ENCODE data around the gene ATP2A1. TPM values are rescaled to one million over a fixed set of nuclear protein-coding genes. Genes with fewer than 3 reads are reported as not detected.

ATP2A1 gene
- polyA plus RNA-seq, 1 experiment, result 0.50 TPM

- Histone ChIP-seq H3K27ac (ENCODE audit: low read depth, low read length) (no peak overlapping the region), H3K27me3 (ENCODE audit: control insufficient read depth, insufficient read depth, low read length) (no peaks in the 10 kb centered on the region), H3K9me3 (ENCODE audit: control insufficient read depth, insufficient read depth, low read length) (peaks cover 3% of the 10 kb centered on the region; the same call in 1 of the 2 replicates), H3K4me3 (ENCODE audit: low read depth, low read length) (no peak overlapping the region; the same call in 1 of the 2 replicates)
- no peak for TF ChIP-seq CTCF (IDR thresholded peaks at IDR 0.05; ENCODE audit: low read depth, low read length)
- CTCF ChIA-PET, result interaction anchor here (1.0 to 1.3 kb wide), 2 partner anchors 20 to 101 kb away, joined by 3 to 4 read pairs; no protein-coding TSS in a partner anchor
- no peak for DNase-seq (ENCODE audit: low read depth, low spot score)
- POLR2A ChIA-PET, result no interaction called here
These were observed 33.9 kb upstream of the ATP2A1 start for GRCh38 chr16:28844226-28844885.

- ChIA-PET CTCF (interaction anchor here (1.0 to 2.2 kb wide), 4 partner anchors 12 to 100 kb away, joined by 3 to 9 read pairs (median 4); no protein-coding TSS in a partner anchor), POLR2A (interaction anchor here (0.9 to 3.5 kb wide), 4 partner anchors 8 to 23 kb away, joined by 3 to 29 read pairs (median 6); partner anchors contain the start of genes ATXN2L and SH2B1)
- Histone ChIP-seq H3K9me3 (ENCODE audit: control insufficient read depth, insufficient read depth, low read length) (peaks cover 3% of the 10 kb centered on the region; the same call in 1 of the 2 replicates), H3K27ac (ENCODE audit: low read depth, low read length) (no peak overlapping the region), H3K4me3 (ENCODE audit: low read depth, low read length) (peak overlapping the region; percentile 99), H3K27me3 (ENCODE audit: control insufficient read depth, insufficient read depth, low read length) (no peaks in the 10 kb centered on the region)
- DNase-seq (ENCODE audit: low read depth, low spot score), result no peak
- TF ChIP-seq CTCF (IDR thresholded peaks at IDR 0.05; ENCODE audit: low read depth, low read length), result no peak
These were observed 33.0 kb upstream of the ATP2A1 start for GRCh38 chr16:28845293-28845692.

- TF ChIP-seq CTCF (IDR thresholded peaks at IDR 0.05; ENCODE audit: low read depth, low read length), result no peak
- Histone ChIP-seq H3K9me3 (ENCODE audit: control insufficient read depth, insufficient read depth, low read length) (peaks cover 3% of the 10 kb centered on the region; the same call in 1 of the 2 replicates), H3K27ac (ENCODE audit: low read depth, low read length) (no peak overlapping the region), H3K4me3 (ENCODE audit: low read depth, low read length) (peak overlapping the region; percentile 99), H3K27me3 (ENCODE audit: control insufficient read depth, insufficient read depth, low read length) (no peaks in the 10 kb centered on the region)
- ChIA-PET POLR2A (interaction anchor here (0.9 to 3.5 kb wide), 4 partner anchors 8 to 23 kb away, joined by 3 to 29 read pairs (median 6); partner anchors contain the start of genes ATXN2L and SH2B1), CTCF (interaction anchor here (1.2 to 2.2 kb wide), 3 partner anchors 11 to 19 kb away, joined by 3 to 9 read pairs (median 3); no protein-coding TSS in a partner anchor)
- DNase-seq (ENCODE audit: low read depth, low spot score), result no peak
These were observed 32.6 kb upstream of the ATP2A1 start for GRCh38 chr16:28845761-28846079.

GRCh38 chr16:28846080-28846932 lies 32.0 kb upstream of the ATP2A1 start, which contains the start of gene TUFM:
Gene TUFM, minus strand, starts transcription at chr16:28846348. Its CDS starts 79 bp downstream, at chr16:28846269.
- CTCF ChIA-PET, result interaction anchor here (0.9 to 2.3 kb wide), 5 partner anchors 11 to 101 kb away, joined by 3 to 18 read pairs (median 3); partner anchors contain the start of gene SH2B1
- DNase-seq (ENCODE audit: low read depth, low spot score), result peak; percentile 97
- peak within 1 kb of the TSS; percentile 65 for H3K27ac ChIP-seq (ENCODE audit: low read depth, low read length)
- POLR2A ChIA-PET, result interaction anchor here (0.5 to 3.5 kb wide), 9 partner anchors 9 to 1195 kb away, joined by 3 to 29 read pairs (median 3); partner anchors contain the start of genes ATXN2L and SH2B1
- peaks cover 3% of the 10 kb centered on the region; the same call in 1 of the 2 replicates for H3K9me3 ChIP-seq (ENCODE audit: control insufficient read depth, insufficient read depth, low read length)
- peak within 1 kb of the TSS; percentile 99 for H3K4me3 ChIP-seq (ENCODE audit: low read depth, low read length)
- H3K27me3 ChIP-seq (ENCODE audit: control insufficient read depth, insufficient read depth, low read length), result no peaks in the 10 kb centered on the region
- peak; percentile 65 for TF ChIP-seq CTCF (IDR thresholded peaks at IDR 0.05; ENCODE audit: low read depth, low read length)
